ENCODE measurements around the gene SCEL.

DNA sequence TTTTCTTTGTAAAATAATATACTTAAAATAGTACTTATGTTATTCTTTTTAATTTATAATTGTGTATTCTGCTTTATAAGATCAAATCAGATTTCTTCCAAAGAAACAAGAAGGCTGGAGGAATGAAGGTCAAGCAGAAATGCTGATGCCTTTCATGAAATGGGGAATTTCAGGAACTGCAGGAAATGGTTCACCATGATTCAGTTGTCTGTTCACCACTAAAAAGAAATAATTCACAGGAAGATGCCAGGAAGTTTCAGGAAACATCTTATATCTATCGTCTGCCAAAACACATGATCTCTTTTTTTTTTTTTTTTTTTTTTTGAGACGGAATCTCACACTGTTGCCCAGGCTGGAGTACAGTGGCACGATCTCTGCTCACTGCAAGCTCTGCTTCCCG is 15.7 kb upstream of the SCEL start:
- TF ChIP-seq, protein P1, sequence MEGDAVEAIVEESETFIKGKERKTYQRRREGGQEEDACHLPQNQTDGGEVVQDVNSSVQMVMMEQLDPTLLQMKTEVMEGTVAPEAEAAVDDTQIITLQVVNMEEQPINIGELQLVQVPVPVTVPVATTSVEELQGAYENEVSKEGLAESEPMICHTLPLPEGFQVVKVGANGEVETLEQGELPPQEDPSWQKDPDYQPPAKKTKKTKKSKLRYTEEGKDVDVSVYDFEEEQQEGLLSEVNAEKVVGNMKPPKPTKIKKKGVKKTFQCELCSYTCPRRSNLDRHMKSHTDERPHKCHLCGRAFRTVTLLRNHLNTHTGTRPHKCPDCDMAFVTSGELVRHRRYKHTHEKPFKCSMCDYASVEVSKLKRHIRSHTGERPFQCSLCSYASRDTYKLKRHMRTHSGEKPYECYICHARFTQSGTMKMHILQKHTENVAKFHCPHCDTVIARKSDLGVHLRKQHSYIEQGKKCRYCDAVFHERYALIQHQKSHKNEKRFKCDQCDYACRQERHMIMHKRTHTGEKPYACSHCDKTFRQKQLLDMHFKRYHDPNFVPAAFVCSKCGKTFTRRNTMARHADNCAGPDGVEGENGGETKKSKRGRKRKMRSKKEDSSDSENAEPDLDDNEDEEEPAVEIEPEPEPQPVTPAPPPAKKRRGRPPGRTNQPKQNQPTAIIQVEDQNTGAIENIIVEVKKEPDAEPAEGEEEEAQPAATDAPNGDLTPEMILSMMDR (IDR thresholded peaks at IDR 0.05; ENCODE audit: low read depth, low read length): no peak
- no peak for TF ChIP-seq EZH2phosphoT487 (IDR thresholded peaks at IDR 0.05; ENCODE audit: low read depth)

Data from OCI-LY3 (cell line).